ENCODE data around the gene NXPH4.

Gene NXPH4

GRCh38 chr12:57204454-57204853, 12.1 kb upstream of the NXPH4 start:
- FAIRE-seq, result no peak

GRCh38 chr12:57205186-57205585, 11.4 kb upstream of the NXPH4 start:
- no peak for FAIRE-seq

GRCh38 chr12:57205931-57206330, 10.7 kb upstream of the NXPH4 start:
- no peak for FAIRE-seq

GRCh38 chr12:57207731-57208630, 8.6 kb upstream of the NXPH4 start:
- no peak for FAIRE-seq

GRCh38 chr12:57208631-57209282, 7.8 kb upstream of the NXPH4 start:
- FAIRE-seq, result no peak

GRCh38 chr12:57209916-57210315, 6.7 kb upstream of the NXPH4 start:
- no peak for FAIRE-seq

GRCh38 chr12:57210461-57210860, 6.1 kb upstream of the NXPH4 start:
- FAIRE-seq, result no peak

GRCh38 chr12:57210926-57211692, 5.5 kb upstream of the NXPH4 start:
- no peak for FAIRE-seq

GRCh38 chr12:57211791-57212700, 4.5 kb upstream of the NXPH4 start:
- no peak for FAIRE-seq

GRCh38 chr12:57212701-57213057, 3.9 kb upstream of the NXPH4 start:
- no peak for FAIRE-seq

GRCh38 chr12:57213058-57213715, 3.4 kb upstream of the NXPH4 start:
- FAIRE-seq, result peak; percentile 92

- no peak for FAIRE-seq
These were observed 2.7 kb upstream of the NXPH4 start for GRCh38 chr12:57213763-57214397.

- FAIRE-seq, result no peak
These were observed 2.2 kb upstream of the NXPH4 start for GRCh38 chr12:57214398-57214781.

- no peak for FAIRE-seq
These were observed 1.5 kb upstream of the NXPH4 start for GRCh38 chr12:57215065-57215464.

- no peak for FAIRE-seq
These were observed 953 bp upstream of the NXPH4 start for GRCh38 chr12:57215668-57216013.

GRCh38 chr12:57216921-57217879, 606 bp downstream of the NXPH4 start:
- no peak for FAIRE-seq

- no peak for FAIRE-seq
These were observed 1.6 kb downstream of the NXPH4 start for GRCh38 chr12:57218030-57218853.

GRCh38 chr12:57219205-57219992, 2.8 kb downstream of the NXPH4 start:
- FAIRE-seq, result no peak

All from endometrium (tissue), 2 donors.